CD8-positive, alpha-beta memory T cell (primary cell): ENCODE measurements around the gene OTUD3. TPM values are rescaled to one million over a fixed set of nuclear protein-coding genes. Genes with fewer than 3 reads are reported as not detected.
"Not testable (repeated sequence)": the region's sequence is repeated elsewhere in the genome, so short reads cannot be mapped to it uniquely, and the experiment has no call there.

ENCODE experiments used
- CTCF ChIA-PET: fragments of 350-600 bp; sonication (Branson Sonifier 250); formaldehyde crosslinking; loops from one replicate; lab custom pipeline; 2021; ENCODE audit warnings: antibody characterized with exemption; lab: Charles Lee
- POLR2A ChIA-PET: fragments of 350-600 bp; sonication (Branson Sonifier 250); formaldehyde crosslinking; loops from one replicate; lab custom pipeline; 2021; ENCODE audit warnings: antibody characterized with exemption; lab: Charles Lee
- DNase-seq, 5 donors: peaks; one replicate each; pipeline versions ENCODE4 v3.0.0 to v3.0.0-alpha.2; 2020 to 2022; ENCODE audit warnings: mixed read lengths in 1 of 5
- H3K27ac ChIP-seq: one replicate; pipeline ENCODE4 v1.7.0; 2013; ENCODE audit warnings: low read depth, mild to moderate bottlenecking, low read length, moderate library complexity
- H3K27me3 ChIP-seq: 2 replicates; pipeline ENCODE4 v1.7.0; 2013; ENCODE audit warnings: low read length, mild to moderate bottlenecking; ENCODE audit not compliant: insufficient read depth, poor library complexity, severe bottlenecking
- H3K36me3 ChIP-seq: 2 replicates; pipeline ENCODE4 v1.7.0; 2013; ENCODE audit warnings: mild to moderate bottlenecking, low read length, moderate library complexity; ENCODE audit not compliant: insufficient read depth
- H3K4me1 ChIP-seq: 2 replicates; pipeline ENCODE4 v1.7.0; 2013; ENCODE audit warnings: mild to moderate bottlenecking, low read length, moderate library complexity; ENCODE audit not compliant: insufficient read depth
- H3K4me3 ChIP-seq: 2 replicates; pipeline ENCODE4 v1.7.0; 2013; ENCODE audit warnings: mild to moderate bottlenecking, low read length
- H3K9me3 ChIP-seq: 2 replicates; pipeline ENCODE4 v1.7.0; 2013; ENCODE audit warnings: mild to moderate bottlenecking, low read length
- H3K27ac Mint-ChIP-seq, 8 donors: one replicate each; pipeline ENCODE4 v1.8.0; 2020 to 2021; ENCODE audit warnings: mixed read lengths in 8 of 8, mild to moderate bottlenecking in 6 of 8, inconsistent platforms in 3 of 8, moderate library complexity in 3 of 8
- H3K27me3 Mint-ChIP-seq, 2 donors: one replicate each; pipeline ENCODE4 v1.8.0; 2020 to 2021; ENCODE audit warnings: mixed read lengths in 2 of 2, mild to moderate bottlenecking in 1 of 2, moderate library complexity in 1 of 2
- H3K36me3 Mint-ChIP-seq, 3 donors: one replicate each; pipeline ENCODE4 v1.8.0; 2020 to 2021; ENCODE audit warnings: mixed read lengths in 3 of 3, inconsistent platforms in 1 of 3, mild to moderate bottlenecking in 1 of 3
- H3K4me1 Mint-ChIP-seq, 3 donors: one replicate each; pipeline ENCODE4 v1.8.0; 2020 to 2021; ENCODE audit warnings: mixed read lengths in 3 of 3, inconsistent platforms in 1 of 3, mild to moderate bottlenecking in 1 of 3
- H3K4me3 Mint-ChIP-seq, 7 donors: one replicate each; pipeline ENCODE4 v1.8.0; 2020 to 2021; ENCODE audit warnings: mixed read lengths in 7 of 7, mild to moderate bottlenecking in 6 of 7, moderate library complexity in 4 of 7, inconsistent platforms in 2 of 7
- H3K9me3 Mint-ChIP-seq, 5 donors: one replicate each; pipeline ENCODE4 v1.8.0; 2020 to 2022; ENCODE audit warnings: mixed read lengths in 5 of 5, mild to moderate bottlenecking in 3 of 5, moderate library complexity in 2 of 5, inconsistent platforms in 1 of 5
- polyA plus RNA-seq: library from polyadenylated mRNA; unstranded; fragments of 300-500 nt; fragmentation: Illumina TruSeq; gene quantifications from one replicate; pipeline ENCODE4 v1.2.3, GENCODE V29; 2021
- total RNA-seq, 2 experiments: library from RNA; stranded (reverse); gene quantifications; one replicate each; pipeline ENCODE4 v1.2.3, GENCODE V29; 2021

OTUD3 gene
- total and polyA plus RNA-seq, 3 experiments from 2014 or later = 1.1 to 7.9 (median 6.0) TPM

GRCh38 chr1:19847334-19847733 is 34.9 kb upstream of the OTUD3 start:
- DNase-seq, H3K4me1 Mint-ChIP-seq, CTCF ChIA-PET, H3K9me3 Mint-ChIP-seq, H3K36me3 Mint-ChIP-seq, H3K9me3 ChIP-seq, H3K4me3 Mint-ChIP-seq, H3K4me1 ChIP-seq, H3K27me3 ChIP-seq, H3K4me3 ChIP-seq, H3K36me3 ChIP-seq, POLR2A ChIA-PET, H3K27ac ChIP-seq, H3K27ac Mint-ChIP-seq: not testable (repeated sequence)
- peaks cover 6 to 29% of the 10 kb centered on the region in 2 donors for H3K27me3 Mint-ChIP-seq

GRCh38 chr1:19849307-19849706 is 32.9 kb upstream of the OTUD3 start:
- H3K36me3 ChIP-seq, POLR2A ChIA-PET, CTCF ChIA-PET, H3K27me3 ChIP-seq, H3K4me3 ChIP-seq, H3K27ac Mint-ChIP-seq, H3K4me1 ChIP-seq, DNase-seq, H3K36me3 Mint-ChIP-seq, H3K9me3 Mint-ChIP-seq, H3K4me1 Mint-ChIP-seq, H3K4me3 Mint-ChIP-seq, H3K27ac ChIP-seq, H3K9me3 ChIP-seq: not testable (repeated sequence)
- peaks cover 6 to 23% of the 10 kb centered on the region in 2 donors for H3K27me3 Mint-ChIP-seq

- DNase-seq = no peak
- H3K9me3 ChIP-seq = no peaks in the 10 kb centered on the region
- H3K36me3 ChIP-seq = no peaks in the 10 kb centered on the region
- Mint-ChIP-seq H3K27ac (no peak overlapping the region), H3K4me3 (no peak overlapping the region), H3K9me3 (no peaks in the 10 kb centered on the region), H3K36me3 (no peaks in the 10 kb centered on the region), H3K27me3 (peaks cover 6 to 24% of the 10 kb centered on the region in 2 donors), H3K4me1 (peaks cover 0 to 3% (median 0%) of the 10 kb centered on the region in 3 donors)
- no peaks in the 10 kb centered on the region for H3K27me3 ChIP-seq
- POLR2A ChIA-PET = no interaction called here
- no peak overlapping the region for H3K27ac ChIP-seq
- CTCF ChIA-PET = no interaction called here
- H3K4me3 ChIP-seq = no peak overlapping the region
- H3K4me1 ChIP-seq = no peaks in the 10 kb centered on the region
Observed at GRCh38 chr1:19850214-19850613, 32.0 kb upstream of the OTUD3 start.

DNA sequence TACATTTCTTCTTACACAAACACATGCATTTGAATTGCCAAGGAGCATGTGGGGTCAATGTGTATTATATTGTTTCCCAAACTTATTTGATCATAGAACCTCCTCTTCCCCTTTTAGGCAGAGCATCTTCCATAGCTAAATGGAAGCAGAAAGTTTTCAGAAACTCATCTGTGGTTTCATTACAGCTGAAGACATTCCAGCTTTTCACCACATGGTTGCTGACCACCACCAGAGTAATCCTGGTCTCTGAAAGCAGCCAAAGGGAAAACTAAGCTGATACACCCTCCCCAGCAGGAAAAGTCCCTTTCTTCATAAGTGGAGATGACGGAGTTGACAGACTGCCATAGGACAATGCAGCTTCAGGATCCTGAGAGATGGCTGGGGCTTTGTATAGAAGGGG is 30.2 kb upstream of the OTUD3 start:
- CTCF ChIA-PET = no interaction called here
- peak overlapping the region in 2 of 8 donors; percentile 15 to 24 for H3K27ac Mint-ChIP-seq

DNA sequence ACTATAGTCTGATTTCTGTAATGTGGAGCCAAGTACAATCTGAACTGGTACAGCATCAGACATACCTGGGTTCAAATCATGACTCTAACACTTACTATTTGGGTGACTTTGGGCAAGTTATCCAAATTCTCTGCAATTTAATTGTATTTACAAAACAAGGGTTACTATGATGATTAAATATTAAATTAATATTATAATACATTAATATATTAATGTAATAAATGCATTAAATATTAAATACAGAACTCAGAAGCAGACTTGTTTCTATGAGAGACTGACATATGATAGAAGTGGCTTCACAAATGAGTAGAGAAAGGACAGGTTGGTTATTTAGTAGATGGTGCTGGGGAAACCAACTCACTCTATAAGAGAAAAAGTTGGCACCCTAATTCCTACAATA is 27.3 kb upstream of the OTUD3 start:
- POLR2A ChIA-PET = no interaction called here
- no peaks in the 10 kb centered on the region for H3K9me3 Mint-ChIP-seq
- Histone ChIP-seq H3K4me3 (no peak overlapping the region), H3K36me3 (no peaks in the 10 kb centered on the region), H3K27ac (no peak overlapping the region), H3K27me3 (peaks cover 5% of the 10 kb centered on the region), H3K9me3 (no peaks in the 10 kb centered on the region), H3K4me1 (no peaks in the 10 kb centered on the region)
- no peaks in the 10 kb centered on the region for H3K36me3 Mint-ChIP-seq
- no peak for DNase-seq
- peaks cover 0 to 3% (median 0%) of the 10 kb centered on the region in 3 donors for H3K4me1 Mint-ChIP-seq
- no peak overlapping the region for H3K4me3 Mint-ChIP-seq
- CTCF ChIA-PET = interaction anchor here (0.7 kb wide), 1 partner anchor 27 kb away, joined by 3 read pairs; the partner anchor contains the start of gene OTUD3
- peaks cover 6 to 37% of the 10 kb centered on the region in 2 donors for H3K27me3 Mint-ChIP-seq
- H3K27ac Mint-ChIP-seq = no peak overlapping the region

More for the DNA sequence above, 30.2 kb upstream of the OTUD3 start:
- Histone ChIP-seq H3K9me3 (no peaks in the 10 kb centered on the region), H3K4me1 (no peaks in the 10 kb centered on the region), H3K27ac (no peak overlapping the region), H3K36me3 (no peaks in the 10 kb centered on the region), H3K27me3 (no peaks in the 10 kb centered on the region), H3K4me3 (no peak overlapping the region)
- peaks cover 0 to 22% of the 10 kb centered on the region in 2 donors for H3K27me3 Mint-ChIP-seq
- H3K4me3 Mint-ChIP-seq = no peak overlapping the region
- no peaks in the 10 kb centered on the region for H3K9me3 Mint-ChIP-seq
- no peaks in the 10 kb centered on the region for H3K36me3 Mint-ChIP-seq
- H3K4me1 Mint-ChIP-seq = peaks cover 0 to 3% (median 0%) of the 10 kb centered on the region in 3 donors
- POLR2A ChIA-PET = no interaction called here
- no peak for DNase-seq

- H3K27me3 Mint-ChIP-seq = peaks cover 15 to 66% of the 10 kb centered on the region in 2 donors
- CTCF ChIA-PET = no interaction called here
Observed at GRCh38 chr1:19858893-19859292, 23.3 kb upstream of the OTUD3 start.

DNA sequence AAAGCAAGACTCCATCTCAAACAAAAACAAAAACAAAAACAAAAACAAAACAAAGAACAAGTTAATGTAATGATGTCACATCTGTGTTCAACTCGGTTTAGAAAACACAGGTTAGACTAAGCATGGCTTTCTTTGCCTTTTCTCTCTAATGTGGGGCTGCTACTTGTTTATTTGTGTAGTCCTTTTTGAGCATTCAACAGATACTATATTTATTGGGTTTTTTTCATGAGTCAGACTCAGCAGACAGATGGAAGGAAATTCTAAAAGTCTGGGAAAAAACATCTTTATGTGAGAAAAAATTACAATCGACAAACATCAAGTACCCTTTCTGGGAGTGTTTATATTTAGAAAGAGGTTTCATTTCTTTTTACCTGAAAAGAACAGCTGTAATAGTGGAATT is 22.3 kb upstream of the OTUD3 start:
- CTCF ChIA-PET = no interaction called here

More at GRCh38 chr1:19858893-19859292, 23.3 kb upstream of the OTUD3 start:
- H3K27me3 ChIP-seq = peaks cover 5% of the 10 kb centered on the region
- POLR2A ChIA-PET = no interaction called here
- Mint-ChIP-seq H3K4me3 (no peak overlapping the region), H3K9me3 (peaks cover 2 to 6% (median 5%) of the 10 kb centered on the region in 5 donors), H3K4me1 (no peaks in the 10 kb centered on the region), H3K27ac (no peak overlapping the region), H3K36me3 (peaks cover 0 to 3% (median 0%) of the 10 kb centered on the region in 3 donors)
- no peak overlapping the region for H3K4me3 ChIP-seq
- no peaks in the 10 kb centered on the region for H3K4me1 ChIP-seq
- H3K27ac ChIP-seq = no peak overlapping the region
- DNase-seq = no peak
- H3K36me3 ChIP-seq = no peaks in the 10 kb centered on the region
- H3K9me3 ChIP-seq = no peaks in the 10 kb centered on the region

GRCh38 chr1:19860418-19860817 is 21.8 kb upstream of the OTUD3 start:
- DNase-seq = no peak
- Histone ChIP-seq H3K27me3 (peaks cover 5% of the 10 kb centered on the region), H3K4me1 (no peaks in the 10 kb centered on the region), H3K9me3 (no peaks in the 10 kb centered on the region), H3K36me3 (no peaks in the 10 kb centered on the region), H3K27ac (no peak overlapping the region), H3K4me3 (no peak overlapping the region)
- Mint-ChIP-seq H3K27me3 (peaks cover 18 to 70% of the 10 kb centered on the region in 2 donors), H3K36me3 (peaks cover 0 to 3% (median 0%) of the 10 kb centered on the region in 3 donors), H3K27ac (no peak overlapping the region), H3K4me3 (no peak overlapping the region), H3K9me3 (peaks cover 3 to 8% (median 5%) of the 10 kb centered on the region in 5 donors), H3K4me1 (no peaks in the 10 kb centered on the region)
- ChIA-PET POLR2A (no interaction called here), CTCF (no interaction called here)

More for the DNA sequence above, 22.3 kb upstream of the OTUD3 start:
- DNase-seq = no peak
- Mint-ChIP-seq H3K4me1 (no peaks in the 10 kb centered on the region), H3K27me3 (peaks cover 18 to 70% of the 10 kb centered on the region in 2 donors), H3K27ac (no peak overlapping the region), H3K36me3 (peaks cover 0 to 3% (median 0%) of the 10 kb centered on the region in 3 donors), H3K4me3 (no peak overlapping the region), H3K9me3 (peaks cover 2 to 8% (median 5%) of the 10 kb centered on the region in 5 donors)
- Histone ChIP-seq H3K27me3 (peaks cover 5% of the 10 kb centered on the region), H3K27ac (no peak overlapping the region), H3K4me1 (no peaks in the 10 kb centered on the region), H3K4me3 (no peak overlapping the region), H3K9me3 (no peaks in the 10 kb centered on the region), H3K36me3 (no peaks in the 10 kb centered on the region)
- POLR2A ChIA-PET = no interaction called here
